ENCODE data around the gene VPS45.

The VPS45 gene

DNA sequence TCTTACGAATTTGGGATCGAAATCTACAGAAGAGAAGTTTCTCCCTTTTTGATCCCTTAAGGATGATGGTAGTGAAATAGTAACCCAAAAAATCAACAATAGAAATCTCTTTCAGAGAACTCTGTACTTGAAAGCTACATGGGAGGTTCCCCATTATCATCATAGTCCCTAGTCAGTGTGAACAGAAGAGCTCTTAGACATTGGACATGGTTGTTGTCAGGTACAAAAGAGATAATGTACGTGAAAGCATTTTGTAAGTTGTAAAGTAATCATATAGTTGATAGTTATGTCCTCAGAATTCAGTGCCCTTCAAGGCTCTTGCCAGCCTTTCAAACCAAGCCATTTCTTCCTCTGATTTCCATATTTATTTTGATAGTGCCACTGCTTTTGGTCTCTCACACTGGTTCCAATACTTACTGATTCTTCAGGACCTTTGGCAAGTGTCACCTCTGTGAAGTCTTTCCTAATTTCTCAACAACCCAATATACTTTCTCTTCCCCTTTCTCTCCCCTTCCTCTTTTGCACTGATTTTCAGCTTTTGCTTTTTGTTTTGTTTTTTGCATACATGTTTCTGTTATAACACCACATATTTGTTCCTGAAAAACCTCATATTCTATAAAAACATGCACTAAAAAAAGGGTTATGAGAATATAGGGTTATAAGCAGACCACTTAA, 22.4 kb downstream of the VPS45 start:
- TF ChIP-seq, protein P1, sequence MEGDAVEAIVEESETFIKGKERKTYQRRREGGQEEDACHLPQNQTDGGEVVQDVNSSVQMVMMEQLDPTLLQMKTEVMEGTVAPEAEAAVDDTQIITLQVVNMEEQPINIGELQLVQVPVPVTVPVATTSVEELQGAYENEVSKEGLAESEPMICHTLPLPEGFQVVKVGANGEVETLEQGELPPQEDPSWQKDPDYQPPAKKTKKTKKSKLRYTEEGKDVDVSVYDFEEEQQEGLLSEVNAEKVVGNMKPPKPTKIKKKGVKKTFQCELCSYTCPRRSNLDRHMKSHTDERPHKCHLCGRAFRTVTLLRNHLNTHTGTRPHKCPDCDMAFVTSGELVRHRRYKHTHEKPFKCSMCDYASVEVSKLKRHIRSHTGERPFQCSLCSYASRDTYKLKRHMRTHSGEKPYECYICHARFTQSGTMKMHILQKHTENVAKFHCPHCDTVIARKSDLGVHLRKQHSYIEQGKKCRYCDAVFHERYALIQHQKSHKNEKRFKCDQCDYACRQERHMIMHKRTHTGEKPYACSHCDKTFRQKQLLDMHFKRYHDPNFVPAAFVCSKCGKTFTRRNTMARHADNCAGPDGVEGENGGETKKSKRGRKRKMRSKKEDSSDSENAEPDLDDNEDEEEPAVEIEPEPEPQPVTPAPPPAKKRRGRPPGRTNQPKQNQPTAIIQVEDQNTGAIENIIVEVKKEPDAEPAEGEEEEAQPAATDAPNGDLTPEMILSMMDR (IDR thresholded peaks at IDR 0.05; ENCODE audit: control extremely low read depth, extremely low read depth, low read depth, missing control alignments): no peak
- DNase-seq (ENCODE audit: extremely low spot score): peak; percentile 26
- POLR2A ChIA-PET: no interaction called here
- CTCF ChIA-PET: interaction anchor here (0.8 to 1.4 kb wide), 4 partner anchors 10 to 105 kb away, joined by 4 to 5 read pairs (median 4); no protein-coding TSS in a partner anchor

DNA sequence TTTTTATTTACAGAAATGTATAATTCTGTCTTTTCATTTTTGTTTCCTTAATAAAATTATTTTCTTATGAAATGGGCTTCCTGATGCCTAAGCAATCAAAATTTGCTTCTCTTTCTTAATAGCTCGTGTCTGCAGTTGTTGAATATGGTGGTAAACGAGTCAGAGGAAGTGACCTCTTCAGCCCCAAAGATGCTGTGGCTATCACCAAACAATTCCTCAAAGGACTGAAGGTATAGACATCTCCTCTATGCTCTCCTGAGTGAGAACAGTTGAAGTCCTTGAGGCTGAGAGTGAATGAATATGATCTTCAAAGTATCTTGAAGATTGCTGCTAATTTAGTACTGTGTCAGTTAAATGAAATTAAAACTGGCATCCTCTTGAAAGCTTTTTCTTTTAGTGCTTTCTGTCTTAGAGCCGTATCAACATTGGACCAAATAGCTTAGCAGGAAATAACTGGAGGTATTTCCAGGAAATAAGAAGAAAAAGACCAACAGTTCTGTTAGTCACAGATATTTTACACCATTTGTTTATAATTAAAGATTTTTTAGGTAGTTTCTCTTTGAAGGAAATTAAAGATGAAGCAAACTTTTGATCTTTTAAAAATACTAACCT, 24.7 kb downstream of the VPS45 start:
- POLR2A ChIA-PET: no interaction called here
- TF ChIP-seq, protein P1 (IDR thresholded peaks at IDR 0.05; ENCODE audit: control extremely low read depth, extremely low read depth, low read depth, missing control alignments): no peak
- CTCF ChIA-PET: interaction anchor here (1.1 to 1.6 kb wide), 3 partner anchors 19 to 77 kb away, joined by 3 to 5 read pairs (median 5); no protein-coding TSS in a partner anchor

DNA sequence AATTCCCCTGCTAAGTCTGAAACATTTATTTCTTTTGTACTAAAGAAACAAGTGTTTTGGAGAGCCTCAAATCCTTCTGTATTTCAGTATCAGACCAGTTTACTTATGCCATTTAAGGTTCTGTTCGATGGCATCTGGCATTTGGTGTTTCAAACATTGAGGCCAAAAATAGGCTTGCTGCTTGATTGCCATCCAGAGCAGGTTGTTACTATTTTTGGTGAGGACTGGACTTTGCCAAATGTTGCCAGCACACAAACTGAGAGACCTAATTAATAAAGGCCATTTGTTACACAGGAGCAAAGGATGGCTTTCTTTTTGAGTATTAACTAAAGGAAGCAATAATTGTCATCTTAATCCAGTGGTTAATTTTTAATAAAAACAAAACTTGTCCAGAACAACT, 26.2 kb downstream of the VPS45 start:
- CTCF ChIA-PET: no interaction called here
- TF ChIP-seq, protein P1 (IDR thresholded peaks at IDR 0.05; ENCODE audit: control extremely low read depth, extremely low read depth, low read depth, missing control alignments): no peak
- POLR2A ChIA-PET: no interaction called here
- DNase-seq (ENCODE audit: extremely low spot score): no peak

More for the DNA sequence above, 24.7 kb downstream of the VPS45 start:
- DNase-seq (ENCODE audit: extremely low spot score): no peak

DNA sequence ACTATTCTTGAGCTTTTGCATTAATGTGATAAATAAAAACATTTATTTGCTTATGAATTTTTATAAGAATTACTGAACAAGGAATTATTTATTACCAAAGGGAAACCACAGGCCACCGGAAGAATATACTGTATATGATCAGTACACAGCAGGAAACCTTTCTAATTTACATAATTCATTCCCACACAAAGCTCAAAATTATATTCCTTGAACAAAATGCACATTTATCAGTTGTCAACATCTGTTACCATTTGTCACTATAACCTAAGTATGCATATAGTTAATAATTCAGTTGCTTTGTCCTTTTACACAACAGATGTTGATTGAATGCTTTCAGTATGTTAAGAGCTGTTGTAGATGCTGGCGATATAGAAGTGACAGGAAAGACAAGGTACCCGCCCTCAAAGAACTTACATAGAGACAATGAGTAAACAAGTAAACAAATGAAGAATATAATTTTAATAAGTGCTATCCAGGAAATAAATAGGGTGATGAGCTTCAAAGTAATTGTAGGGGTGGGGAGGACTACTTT, 27.2 kb downstream of the VPS45 start:
- TF ChIP-seq, protein P1 (IDR thresholded peaks at IDR 0.05; ENCODE audit: control extremely low read depth, extremely low read depth, low read depth, missing control alignments): no peak
- ChIA-PET CTCF (interaction anchor here (0.7 to 1.8 kb wide), 2 partner anchors 71 to 72 kb away, joined by 3 to 7 read pairs; no protein-coding TSS in a partner anchor), POLR2A (no interaction called here)

DNA sequence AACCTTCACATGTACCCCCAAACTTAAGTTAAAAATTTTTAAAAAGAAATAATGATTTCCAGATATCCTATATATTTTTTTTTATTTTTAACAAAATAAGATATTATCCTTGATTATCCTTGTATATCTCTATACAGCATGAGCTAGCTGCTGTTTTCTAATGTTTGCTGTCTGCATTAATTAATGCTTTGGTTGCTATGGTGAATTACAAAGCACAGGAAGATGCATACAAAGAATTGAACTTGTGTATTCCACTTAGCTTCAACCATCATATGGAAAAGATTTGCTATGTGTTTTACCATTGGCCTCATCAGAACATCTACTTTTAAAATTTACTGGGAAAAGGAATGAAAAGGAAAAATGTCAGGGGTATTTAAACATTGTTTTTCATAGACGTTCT, 35.4 kb downstream of the VPS45 start:
- TF ChIP-seq, protein P1 (IDR thresholded peaks at IDR 0.05; ENCODE audit: control extremely low read depth, extremely low read depth, low read depth, missing control alignments): no peak
- no peak for DNase-seq (ENCODE audit: extremely low spot score)
- ChIA-PET POLR2A (no interaction called here), CTCF (interaction anchor here (1.0 to 1.7 kb wide), 4 partner anchors 10 to 142 kb away, joined by 3 read pairs; no protein-coding TSS in a partner anchor)

More for the DNA sequence above, 27.2 kb downstream of the VPS45 start:
- DNase-seq (ENCODE audit: extremely low spot score): no peak

DNA sequence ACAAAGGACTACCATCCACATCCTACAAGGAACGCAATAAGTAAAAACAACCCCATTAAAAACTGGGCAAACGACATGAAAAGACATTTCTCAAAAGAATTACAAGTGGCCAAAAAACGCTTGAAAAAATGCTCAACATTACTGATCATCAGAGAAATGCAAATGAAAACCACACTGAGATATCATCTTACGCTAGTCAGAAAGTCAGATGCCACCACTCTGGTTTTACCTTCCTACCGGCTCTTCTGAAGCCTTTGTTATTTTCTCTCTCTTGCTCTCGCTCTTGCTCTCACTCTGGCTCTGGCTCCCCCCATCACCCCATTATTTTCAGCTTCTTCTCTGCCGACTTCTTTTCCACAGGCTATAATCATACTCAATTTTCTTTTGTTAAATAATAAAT, 38.8 kb downstream of the VPS45 start:
- no peak for DNase-seq (ENCODE audit: extremely low spot score)
- TF ChIP-seq, protein P1 (IDR thresholded peaks at IDR 0.05; ENCODE audit: control extremely low read depth, extremely low read depth, low read depth, missing control alignments): no peak
- CTCF ChIA-PET: no interaction called here
- POLR2A ChIA-PET: no interaction called here

All from GM10248 (cell line).